ENCODE data around the gene F3.

The F3 gene

DNA sequence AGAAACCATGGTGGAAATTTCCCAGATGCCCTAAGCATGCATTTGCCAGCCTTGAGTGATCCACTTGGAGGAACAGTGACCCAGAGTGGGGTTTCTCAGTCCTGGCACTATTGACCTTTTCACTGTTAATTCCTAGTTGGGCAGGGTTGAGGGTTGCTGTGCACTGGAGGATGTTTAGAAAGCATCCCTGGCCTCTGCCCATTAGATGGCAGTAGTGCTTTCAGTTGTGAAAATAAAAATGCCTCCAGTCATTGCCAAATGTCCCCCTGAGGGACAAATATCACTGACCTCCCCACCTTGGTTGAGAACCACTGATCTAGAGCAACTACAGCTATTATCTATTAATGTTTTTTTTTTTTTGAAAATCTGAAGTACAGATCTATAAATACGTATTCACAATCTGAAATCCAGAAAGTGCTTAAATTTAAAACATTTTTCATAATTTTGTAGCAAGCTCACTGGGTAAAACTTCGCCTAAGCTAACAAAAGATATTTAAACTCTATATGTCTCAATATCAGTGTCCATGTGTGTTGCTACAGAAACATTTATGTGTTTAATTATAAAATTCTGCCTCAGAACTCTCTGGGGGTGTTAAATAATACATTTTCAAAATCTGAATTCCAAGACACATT, 27.3 kb downstream of the F3 start:
- H3K4me3 ChIP-seq (ENCODE audit: low read length) = no peak overlapping the region
- TF ChIP-seq, protein P1, sequence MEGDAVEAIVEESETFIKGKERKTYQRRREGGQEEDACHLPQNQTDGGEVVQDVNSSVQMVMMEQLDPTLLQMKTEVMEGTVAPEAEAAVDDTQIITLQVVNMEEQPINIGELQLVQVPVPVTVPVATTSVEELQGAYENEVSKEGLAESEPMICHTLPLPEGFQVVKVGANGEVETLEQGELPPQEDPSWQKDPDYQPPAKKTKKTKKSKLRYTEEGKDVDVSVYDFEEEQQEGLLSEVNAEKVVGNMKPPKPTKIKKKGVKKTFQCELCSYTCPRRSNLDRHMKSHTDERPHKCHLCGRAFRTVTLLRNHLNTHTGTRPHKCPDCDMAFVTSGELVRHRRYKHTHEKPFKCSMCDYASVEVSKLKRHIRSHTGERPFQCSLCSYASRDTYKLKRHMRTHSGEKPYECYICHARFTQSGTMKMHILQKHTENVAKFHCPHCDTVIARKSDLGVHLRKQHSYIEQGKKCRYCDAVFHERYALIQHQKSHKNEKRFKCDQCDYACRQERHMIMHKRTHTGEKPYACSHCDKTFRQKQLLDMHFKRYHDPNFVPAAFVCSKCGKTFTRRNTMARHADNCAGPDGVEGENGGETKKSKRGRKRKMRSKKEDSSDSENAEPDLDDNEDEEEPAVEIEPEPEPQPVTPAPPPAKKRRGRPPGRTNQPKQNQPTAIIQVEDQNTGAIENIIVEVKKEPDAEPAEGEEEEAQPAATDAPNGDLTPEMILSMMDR (IDR thresholded peaks at IDR 0.05; ENCODE audit: insufficient read depth, low read depth, low read length, missing control alignments) = peak; percentile 78
- peak; percentile 46 for DNase-seq (ENCODE audit: low read depth)

DNA sequence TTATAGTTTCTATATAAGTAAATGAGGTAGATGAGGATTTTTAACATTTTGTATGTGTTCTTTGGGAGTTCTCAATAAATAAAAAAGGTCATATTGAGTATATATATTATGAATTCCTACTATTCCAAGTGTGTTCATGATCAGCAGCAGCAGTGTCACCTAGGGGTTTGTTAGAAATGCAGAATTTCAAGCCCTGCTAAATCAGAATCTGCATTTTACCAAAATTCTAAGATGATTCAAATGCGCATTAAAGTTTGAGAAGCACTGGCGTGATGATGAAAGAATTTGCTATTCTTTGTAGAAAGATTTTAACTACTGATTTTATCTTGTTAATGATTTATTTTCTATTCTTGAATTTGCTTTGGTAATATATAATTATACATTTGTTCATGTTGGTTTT, 28.7 kb downstream of the F3 start:
- H3K4me3 ChIP-seq (ENCODE audit: low read length) = no peak overlapping the region
- TF ChIP-seq, protein P1 (IDR thresholded peaks at IDR 0.05; ENCODE audit: insufficient read depth, low read depth, low read length, missing control alignments) = no peak
- no peak for DNase-seq (ENCODE audit: low read depth)

DNA sequence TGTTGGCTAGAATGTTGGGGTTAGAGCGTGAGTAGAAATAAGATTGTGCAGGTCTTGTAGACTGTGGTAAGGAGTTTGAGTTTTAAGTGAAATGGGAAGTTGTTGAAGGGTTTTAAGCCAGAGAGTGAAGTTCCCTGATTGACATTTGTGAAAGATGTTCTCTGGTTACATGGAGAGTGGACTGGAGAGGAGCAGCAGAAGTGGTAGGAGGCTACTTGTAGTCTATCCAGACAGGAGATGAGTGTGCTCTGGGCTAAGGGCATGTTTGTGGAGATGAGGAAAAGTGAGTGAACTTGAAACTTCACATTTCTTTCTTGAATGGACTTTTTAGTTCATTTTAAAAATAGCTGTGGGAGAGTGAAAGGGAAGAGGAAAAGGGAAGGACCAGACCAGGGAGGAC, 37.0 kb downstream of the F3 start:
- DNase-seq (ENCODE audit: low read depth) = no peak
- TF ChIP-seq, protein P1 (IDR thresholded peaks at IDR 0.05; ENCODE audit: insufficient read depth, low read depth, low read length, missing control alignments) = no peak
- H3K4me3 ChIP-seq (ENCODE audit: low read length) = no peak overlapping the region

DNA sequence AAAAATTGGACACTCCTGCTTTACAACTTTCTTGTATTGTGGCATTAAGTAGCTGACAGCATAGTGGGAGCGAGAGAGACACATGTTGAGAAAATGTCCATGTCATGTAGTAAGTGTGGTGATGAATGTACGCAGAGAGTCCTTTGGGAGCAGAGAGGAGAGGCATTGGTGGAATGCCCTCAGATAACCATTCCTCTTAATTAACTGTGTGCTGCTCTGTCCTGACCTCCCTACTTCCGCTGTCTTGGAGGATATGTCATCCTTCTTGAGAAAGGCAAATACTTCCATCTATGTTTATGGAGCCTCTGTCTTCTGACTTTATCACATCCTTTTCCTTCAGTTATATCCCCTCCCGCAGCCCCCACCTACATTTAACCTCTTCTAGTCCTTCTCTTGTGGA, 38.4 kb downstream of the F3 start:
- H3K4me3 ChIP-seq (ENCODE audit: low read length) = no peak overlapping the region
- no peak for DNase-seq (ENCODE audit: low read depth)
- TF ChIP-seq, protein P1 (IDR thresholded peaks at IDR 0.05; ENCODE audit: insufficient read depth, low read depth, low read length, missing control alignments) = no peak

DNA sequence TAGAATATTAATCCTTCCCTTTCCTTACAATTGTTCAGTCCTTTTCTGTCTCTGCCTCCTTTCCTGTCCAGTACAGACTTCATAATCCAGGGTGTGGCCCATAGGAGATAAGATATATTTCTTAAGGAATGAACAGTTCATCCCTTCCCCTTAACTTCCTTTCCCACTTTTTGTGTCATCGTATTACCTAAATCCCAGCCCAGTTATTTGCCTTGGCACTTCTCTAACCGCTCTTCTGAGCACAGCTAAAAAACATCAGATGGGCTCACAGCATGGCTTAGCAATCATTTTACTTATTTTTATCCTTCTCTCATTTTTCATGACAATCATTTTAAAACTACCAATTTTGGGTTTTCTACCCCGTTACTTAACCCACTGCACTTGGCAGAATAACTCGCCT, 39.6 kb downstream of the F3 start:
- TF ChIP-seq, protein P1 (IDR thresholded peaks at IDR 0.05; ENCODE audit: insufficient read depth, low read depth, low read length, missing control alignments) = no peak

DNA sequence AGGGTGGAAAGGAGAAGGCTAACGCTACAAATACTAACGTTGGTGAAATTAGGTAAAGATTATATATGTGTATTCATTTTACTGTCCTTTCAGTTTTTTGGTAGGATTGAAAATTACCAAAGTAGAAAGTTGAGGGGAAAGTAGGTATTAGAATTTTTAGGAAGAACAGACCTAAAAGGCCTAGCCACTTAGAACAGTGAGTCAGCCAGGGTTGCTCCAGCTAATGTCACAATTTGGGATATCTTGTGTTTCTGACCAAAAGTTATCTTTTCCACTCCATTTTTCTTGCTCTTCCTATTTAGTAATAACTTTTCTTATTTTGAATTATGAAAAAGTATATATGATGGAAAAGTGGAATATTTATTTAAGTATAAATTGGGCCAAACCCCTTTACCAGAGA, 40.1 kb downstream of the F3 start:
- no peak overlapping the region for H3K4me3 ChIP-seq (ENCODE audit: low read length)
- DNase-seq (ENCODE audit: low read depth) = no peak
- TF ChIP-seq, protein P1 (IDR thresholded peaks at IDR 0.05; ENCODE audit: insufficient read depth, low read depth, low read length, missing control alignments) = no peak

More for the DNA sequence above, 39.6 kb downstream of the F3 start:
- H3K4me3 ChIP-seq (ENCODE audit: low read length) = no peak overlapping the region
- no peak for DNase-seq (ENCODE audit: low read depth)

DNA sequence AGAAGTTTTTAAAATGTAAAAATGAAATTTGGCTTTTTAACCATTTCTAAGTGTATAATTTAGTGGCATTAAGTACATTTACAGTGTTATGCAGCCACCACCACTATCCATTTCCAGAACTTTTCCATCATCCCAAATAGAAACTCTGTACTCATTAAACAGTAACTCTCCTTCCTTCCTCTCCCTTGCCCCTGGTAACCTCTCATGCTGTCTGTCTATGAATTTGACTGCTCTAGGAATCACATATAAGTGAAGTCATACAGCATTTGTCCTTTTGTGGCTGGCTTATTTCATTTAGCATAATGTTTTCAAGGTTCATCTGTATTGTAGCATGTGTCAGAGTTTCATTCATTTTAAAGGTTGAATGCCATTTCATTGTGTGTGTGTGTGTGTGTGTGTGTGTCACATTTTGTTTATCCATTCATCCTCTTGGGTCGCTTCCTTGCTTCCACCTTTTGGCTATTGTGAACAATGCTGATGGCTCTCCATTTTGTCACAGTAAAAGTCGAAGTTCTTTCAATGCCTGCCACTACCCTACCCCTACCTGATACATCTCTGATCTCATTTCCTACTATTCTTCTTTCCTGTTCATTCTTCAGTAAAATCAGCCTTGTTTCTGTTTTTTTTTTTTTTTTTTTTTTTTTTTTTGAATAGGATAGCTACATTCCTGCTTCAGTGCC, 45.3 kb downstream of the F3 start:
- no peak for DNase-seq (ENCODE audit: low read depth)
- H3K4me3 ChIP-seq (ENCODE audit: low read length) = no peak overlapping the region
- TF ChIP-seq, protein P1 (IDR thresholded peaks at IDR 0.05; ENCODE audit: insufficient read depth, low read depth, low read length, missing control alignments) = no peak

Data from epithelial cell of esophagus (primary cell).